Heart right ventricle (tissue), 16 donors: ENCODE data around the gene CARMIL1. TPM values are rescaled to one million over a fixed set of nuclear protein-coding genes. Genes with fewer than 3 reads are reported as not detected.

Experiments
- ATAC-seq, 8 donors: fragments of 200-7000 bp; cut with Tn5 transposase; one replicate each; pipeline ENCODE4 v1.9.1; 2020; ENCODE audit warnings: mild to moderate bottlenecking in 8 of 8, moderate library complexity in 8 of 8, moderate number of reproducible peaks in 1 of 8
- DNase-seq, 2 donors: peaks; one replicate each; pipeline ENCODE4 v3.0.0-alpha.2; 2020
- H3K27ac ChIP-seq, 10 donors: fragments of 200-600 bp; sonication (generic) in 2 of 10; one replicate each; pipeline versions ENCODE4 v1.5.0 to v1.8.0; 2020 to 2022; ENCODE audit warnings: mild to moderate bottlenecking in 3 of 10
- H3K27me3 ChIP-seq, 7 donors: fragments of 200-600 bp; one replicate each; pipeline ENCODE4 v1.8.0; 2021 to 2022; ENCODE audit warnings: mild to moderate bottlenecking in 2 of 7
- H3K36me3 ChIP-seq, 9 donors: fragments of 200-600 bp; sonication (generic) in 1 of 9; one replicate each; pipeline versions ENCODE4 v1.5.0 to v1.8.0; 2020 to 2022; ENCODE audit warnings: mild to moderate bottlenecking in 2 of 9
- H3K4me1 ChIP-seq, 9 donors: fragments of 200-600 bp; sonication (generic) in 1 of 9; one replicate each; pipeline versions ENCODE4 v1.5.0 to v1.8.0; 2020 to 2022; ENCODE audit warnings: mild to moderate bottlenecking in 4 of 9
- H3K4me3 ChIP-seq, 10 donors: fragments of 200-600 bp; sonication (generic) in 2 of 10; one replicate each; pipeline versions ENCODE4 v1.5.0 to v1.8.0; 2020 to 2022; ENCODE audit warnings: mild to moderate bottlenecking in 7 of 10, moderate library complexity in 2 of 10
- H3K9me3 ChIP-seq, 11 donors: fragments of 200-600 bp in 10 of 11; sonication (generic) in 2 of 11; one replicate each; pipeline versions ENCODE4 v1.5.0 to v1.8.0; 2013 to 2022; ENCODE audit warnings: mild to moderate bottlenecking in 2 of 11, control low read depth in 1 of 11, moderate library complexity in 1 of 11
- CTCF ChIP-seq, 9 donors: fragments of 200-600 bp; sonication (generic) in 2 of 9; IDR thresholded peaks; one replicate each; pipeline versions ENCODE4 v1.5.0 to v1.8.0; 2021 to 2022; ENCODE audit warnings: antibody characterized with exemption in 9 of 9, mild to moderate bottlenecking in 5 of 9, moderate library complexity in 1 of 9
- whole genome bisulfite sequencing, 2 donors: extraction: QIAGEN DNeasy Blood & Tissue Kit; methylation state at CpG; one replicate each; pipeline ENCODE4 v1.1.7; 2013; ENCODE audit warnings: inconsistent platforms in 1 of 2; 5-methylcytosine and 5-hydroxymethylcytosine counted together
- intact Hi-C, 10 donors: fragments of 100-400 bp; cut with DNase I; formaldehyde crosslinking; loops; one replicate each; pipeline versions ENCODE4 v1.11.1 to v1.14.2; 2022
- polyA plus RNA-seq, 2 donors: library from polyadenylated mRNA; stranded (reverse); fragments of 200-250 nt; gene quantifications; one replicate each; pipeline ENCODE4 v1.2.3, GENCODE V29; 2013
- total RNA-seq, 10 donors: library from RNA; stranded (reverse); fragmentation: NEBNext Ultra II Directional in 3 of 10; extraction: Animal tissue kit (Norgen Biotek cat#: 25700) in 3 of 10; gene quantifications; one replicate each; pipeline versions ENCODE4 v1.2.1 to v1.2.4, GENCODE V29; 2021 to 2023
- donor health status: Arrhythmogenic right ventricular cardiomyopathy.
- donor health status: ischemic (EF 13 %, LVEDD 7.1; RV severe dilation, severe dysfunction).
- donor health status: healthy with polysubstance abuse.
- donor health status: DM: no; HTN: yes; CAD: no.
- donor health status: DM: no; HTN: no; CAD: no.
- donor health status: ischemic (EF 25% LVEDD 6.9; RV normal size, moderate dysfunction).
- donor health status: ischemic (EF 25% LVEDD 5.7; RV mildly dilated, moderate dysfunction).
- donor health status: healthy.
- donor health status: DM: yes; HTN: yes; CAD: no.
- donor health status: Ischemic cardiomyopathy.
- donor health status: ischemic (EF 35%, LVEDD 5.7; RV mildly dilated, moderate dysfunction).
- donor health status: nonischemic (EF 11% LVEDD 7.7; RV severe dilation, severe dysfunction).
- donor health status: DM: yes; HTN: yes; CAD: no.
- donor health status: PGD.
- donor health status: ischemic (EF 29% LVEDD 5.4; RV normal size, mild dysfunction).
- donor health status: nonischemic (EF 23%, LVEDD 6.1; RV moderate dilation, normal function).

The CARMIL1 gene
- total and polyA plus RNA-seq, 12 donors, result 1.2 to 10.3 (median 4.1) TPM

- Histone ChIP-seq H3K27me3 (no peaks in the 10 kb centered on the region), H3K36me3 (no peaks in the 10 kb centered on the region), H3K4me1 (peaks cover 0 to 25% (median 8%) of the 10 kb centered on the region in 9 donors), H3K9me3 (no peaks in the 10 kb centered on the region), H3K27ac (no peak overlapping the region), H3K4me3 (no peak overlapping the region)
- intact Hi-C loops, result no loop called here
- DNase-seq (no peak), ATAC-seq (no peak)
- WGBS, 2 donors, result 93 to 97% methylated on average over 4 of the region's 4 CpGs
- TF ChIP-seq CTCF (IDR thresholded peaks at IDR 0.05), result no peak
Measured at GRCh38 chr6:25402125-25402524, 123.0 kb downstream of the CARMIL1 start.

GRCh38 chr6:25403150-25403549, 124.0 kb downstream of the CARMIL1 start:
- 96 to 100% methylated on average over 2 of the region's 2 CpGs for WGBS, 2 donors
- intact Hi-C loops, result no loop called here
- H3K4me3 ChIP-seq, result no peak overlapping the region

GRCh38 chr6:25404091-25404490, 124.9 kb downstream of the CARMIL1 start:
- no peak for DNase-seq
- Histone ChIP-seq H3K27me3 (no peaks in the 10 kb centered on the region), H3K4me1 (peaks cover 0 to 25% (median 11%) of the 10 kb centered on the region in 9 donors), H3K27ac (peak overlapping the region in 1 of 10 donors; percentile 68), H3K4me3 (no peak overlapping the region), H3K9me3 (no peaks in the 10 kb centered on the region), H3K36me3 (peaks cover 0 to 3% (median 0%) of the 10 kb centered on the region in 9 donors)
- no peak for ATAC-seq
- intact Hi-C loops, result no loop called here
- WGBS, 2 donors, result 94 to 98% methylated on average over 3 of the region's 3 CpGs
- TF ChIP-seq CTCF (IDR thresholded peaks at IDR 0.05), result no peak

More at GRCh38 chr6:25403150-25403549, 124.0 kb downstream of the CARMIL1 start:
- no peaks in the 10 kb centered on the region for H3K36me3 ChIP-seq
- H3K27me3 ChIP-seq, result no peaks in the 10 kb centered on the region
- H3K27ac ChIP-seq, result no peak overlapping the region
- no peak for TF ChIP-seq CTCF (IDR thresholded peaks at IDR 0.05)
- no peaks in the 10 kb centered on the region for H3K9me3 ChIP-seq
- ATAC-seq, result no peak
- no peak for DNase-seq
- H3K4me1 ChIP-seq, result peaks cover 0 to 25% (median 11%) of the 10 kb centered on the region in 9 donors

GRCh38 chr6:25404693-25405169, 125.6 kb downstream of the CARMIL1 start:
- intact Hi-C loops, result no loop called here
- Histone ChIP-seq H3K4me1 (peaks cover 0 to 25% (median 11%) of the 10 kb centered on the region in 9 donors), H3K27ac (peak overlapping the region in 1 of 10 donors; percentile 68), H3K4me3 (peak overlapping the region in 1 of 10 donors; percentile 27), H3K9me3 (no peaks in the 10 kb centered on the region), H3K36me3 (peaks cover 0 to 3% (median 0%) of the 10 kb centered on the region in 9 donors), H3K27me3 (no peaks in the 10 kb centered on the region)
- no peak for TF ChIP-seq CTCF (IDR thresholded peaks at IDR 0.05)
- no peak for DNase-seq
- WGBS, 2 donors, result 61% methylated on average over 8 of the region's 8 CpGs
- peak in 4 of 8 donors; percentile 41 to 68 (median 60) for ATAC-seq
